GM19023 (cell line): ENCODE results near the gene CCDC198.

Experiments used
- ATAC-seq: cut with Tn5 transposase; IDR thresholded peaks from one replicate; pipeline ENCODE4 v1.9.1; 2021; ENCODE audit warnings: mild to moderate bottlenecking, moderate library complexity; ENCODE audit not compliant: unreplicated experiment

CCDC198 gene, protein sequence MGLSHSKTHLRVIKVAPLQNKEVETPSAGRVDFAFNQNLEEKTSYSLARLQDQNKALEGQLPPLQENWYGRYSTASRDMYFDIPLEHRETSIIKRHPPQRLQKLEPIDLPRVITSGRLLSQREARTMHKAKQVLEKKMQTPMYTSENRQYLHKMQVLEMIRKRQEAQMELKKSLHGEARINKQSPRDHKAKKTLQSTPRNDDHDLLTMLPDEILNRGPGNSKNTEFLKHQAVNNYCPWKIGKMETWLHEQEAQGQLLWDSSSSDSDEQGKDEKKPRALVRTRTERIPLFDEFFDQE

DNA sequence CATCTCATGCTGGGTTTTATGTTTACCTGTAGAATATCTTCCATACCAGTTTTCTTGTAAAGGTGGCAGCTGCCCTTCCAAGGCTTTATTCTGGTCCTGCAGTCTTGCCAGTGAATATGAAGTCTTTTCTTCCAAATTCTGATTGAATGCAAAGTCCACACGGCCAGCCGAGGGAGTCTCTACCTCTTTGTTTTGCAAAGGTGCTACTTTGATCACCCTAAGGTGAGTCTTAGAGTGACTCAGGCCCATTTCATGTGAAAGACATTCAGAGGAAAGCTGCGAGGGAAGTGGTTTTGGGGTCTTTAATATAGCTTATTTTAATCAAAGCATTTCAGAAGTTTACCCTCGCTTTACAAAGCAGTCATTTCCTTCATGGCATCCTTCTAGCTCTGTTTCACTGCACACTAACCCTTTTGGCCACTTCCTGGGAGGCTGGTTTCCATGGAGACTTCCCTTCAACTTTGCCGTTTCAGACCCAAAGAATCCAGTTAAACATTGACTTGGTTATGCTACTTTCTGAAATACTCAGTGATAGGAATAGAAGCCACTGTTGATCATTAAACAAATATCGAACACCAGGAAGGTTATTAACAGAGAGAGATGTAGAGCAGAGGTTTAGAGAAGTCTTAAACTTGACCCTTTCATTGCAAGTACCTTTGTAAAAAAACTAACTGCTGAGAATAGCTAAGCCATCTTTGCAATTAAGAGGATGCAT is at the start of gene CCDC198:
TSS of gene CCDC198 (minus strand) at position 391 of the 715 bp plus-strand sequence. CDS start at position 249, 142 bp downstream.
- peak; percentile 82 for ATAC-seq

DNA sequence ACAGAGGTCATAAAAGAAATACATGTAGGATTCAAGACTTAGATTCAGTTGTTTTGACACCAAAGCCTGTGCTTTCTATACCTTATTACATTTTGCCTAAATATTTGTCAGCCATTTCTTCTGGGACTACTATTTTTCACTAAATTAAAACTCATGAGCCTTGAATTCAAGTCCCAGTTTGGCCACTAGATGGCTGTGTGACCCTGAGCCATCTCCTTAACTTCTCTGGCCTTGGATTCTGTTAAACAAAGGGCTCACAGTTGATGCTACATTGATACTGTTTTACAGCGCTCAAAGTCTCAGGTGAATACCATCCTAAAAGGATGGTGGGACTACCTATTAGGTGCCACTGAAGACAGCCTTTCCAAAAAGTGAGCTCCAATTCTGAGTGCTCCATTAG is 39.6 kb upstream of the CCDC198 start:
- no peak for ATAC-seq

DNA sequence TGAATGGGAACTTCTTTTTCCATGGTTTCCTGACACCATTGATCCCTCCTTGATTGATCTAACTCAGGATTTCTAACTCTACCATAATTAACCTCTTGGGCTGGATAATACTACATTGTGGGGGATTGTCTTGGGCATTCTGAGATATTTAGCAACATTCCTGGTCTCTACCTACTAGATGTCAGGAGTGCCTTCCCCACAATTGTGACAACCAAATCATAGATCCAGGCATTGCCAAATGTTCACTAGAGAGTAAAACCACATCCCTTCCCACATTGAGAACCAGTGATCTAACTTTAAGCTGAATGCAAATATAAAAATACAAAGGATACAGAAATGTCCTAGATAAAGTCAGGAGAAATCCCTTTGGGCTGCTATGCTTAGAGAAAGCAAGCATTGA is 36.9 kb upstream of the CCDC198 start:
- no peak for ATAC-seq

DNA sequence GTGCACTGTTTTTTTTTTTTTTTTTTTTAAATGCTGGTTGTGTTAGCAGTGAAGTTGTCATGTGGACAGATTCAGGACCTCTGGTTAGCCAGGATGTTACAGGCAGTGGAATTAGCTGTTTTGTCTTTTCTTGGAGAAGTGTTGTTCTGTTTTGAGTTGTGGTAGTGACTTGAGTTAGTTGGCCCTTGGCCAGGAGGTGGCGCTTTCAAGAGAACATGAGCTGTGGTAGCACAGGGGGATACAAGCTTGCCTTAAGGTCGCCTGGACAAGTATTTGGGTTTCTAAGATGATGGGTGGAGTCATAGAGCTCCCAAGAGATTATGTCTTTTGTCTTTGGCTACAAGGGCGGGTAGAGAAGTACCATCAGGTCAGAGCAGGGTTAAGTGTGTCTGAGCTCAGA is 33.3 kb upstream of the CCDC198 start:
- ATAC-seq = no peak

DNA sequence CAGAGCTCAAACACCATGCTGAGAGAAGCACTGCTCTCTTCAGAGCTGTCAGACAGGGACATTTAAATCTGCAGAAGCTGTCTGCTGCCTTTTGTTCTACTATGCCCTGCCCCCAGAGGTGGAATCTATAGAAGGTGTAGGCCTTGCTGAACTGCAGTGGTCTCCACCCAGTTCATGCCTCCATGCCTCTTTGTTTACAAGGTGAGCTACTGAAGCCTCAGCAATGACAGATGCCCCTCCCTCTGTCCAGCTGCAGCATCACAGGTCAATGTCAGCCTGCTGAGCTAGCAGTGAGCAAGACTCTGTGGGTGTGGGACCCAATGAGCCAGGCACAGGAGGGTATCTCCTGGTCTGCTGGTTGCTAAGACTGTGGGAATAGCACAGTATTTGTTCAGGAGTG is 25.4 kb upstream of the CCDC198 start:
- ATAC-seq = no peak

DNA sequence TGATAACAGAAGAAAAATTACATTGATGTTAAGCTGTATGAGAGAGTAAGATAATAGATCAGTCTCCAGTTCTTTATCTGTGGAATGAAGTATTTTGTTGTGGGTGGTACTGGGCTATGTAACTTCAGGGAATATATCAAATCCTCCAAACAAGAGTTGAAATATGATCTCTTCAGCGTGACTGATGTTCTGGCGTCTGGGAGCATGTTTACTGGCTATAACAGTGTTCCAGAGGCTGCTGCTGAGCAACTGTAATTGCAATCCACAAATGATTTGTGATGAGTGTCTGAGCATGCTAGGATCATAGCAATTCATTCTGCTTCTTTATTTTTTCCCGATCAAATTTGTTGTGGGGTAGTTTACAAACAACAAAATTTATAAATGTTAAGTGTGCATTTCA is 18.6 kb upstream of the CCDC198 start:
- no peak for ATAC-seq

DNA sequence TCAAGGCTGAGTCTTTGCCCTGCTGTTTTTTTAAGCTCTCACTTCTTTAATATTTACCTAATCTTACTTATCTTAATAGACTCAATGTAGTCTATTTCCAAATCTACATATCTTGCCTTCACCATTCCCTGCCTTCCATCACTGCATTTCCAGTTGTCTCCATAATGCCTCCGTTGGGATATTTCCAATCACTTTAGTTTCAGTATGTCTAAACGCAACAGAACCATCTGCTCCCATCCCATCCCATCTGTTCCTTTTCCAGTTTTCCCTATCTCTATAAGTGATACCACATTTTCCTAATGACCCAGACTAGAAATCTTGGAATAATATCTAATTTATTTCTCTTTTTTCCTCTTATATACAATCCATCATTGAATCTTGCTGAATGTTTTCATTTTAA is 15.1 kb upstream of the CCDC198 start:
- no peak for ATAC-seq

DNA sequence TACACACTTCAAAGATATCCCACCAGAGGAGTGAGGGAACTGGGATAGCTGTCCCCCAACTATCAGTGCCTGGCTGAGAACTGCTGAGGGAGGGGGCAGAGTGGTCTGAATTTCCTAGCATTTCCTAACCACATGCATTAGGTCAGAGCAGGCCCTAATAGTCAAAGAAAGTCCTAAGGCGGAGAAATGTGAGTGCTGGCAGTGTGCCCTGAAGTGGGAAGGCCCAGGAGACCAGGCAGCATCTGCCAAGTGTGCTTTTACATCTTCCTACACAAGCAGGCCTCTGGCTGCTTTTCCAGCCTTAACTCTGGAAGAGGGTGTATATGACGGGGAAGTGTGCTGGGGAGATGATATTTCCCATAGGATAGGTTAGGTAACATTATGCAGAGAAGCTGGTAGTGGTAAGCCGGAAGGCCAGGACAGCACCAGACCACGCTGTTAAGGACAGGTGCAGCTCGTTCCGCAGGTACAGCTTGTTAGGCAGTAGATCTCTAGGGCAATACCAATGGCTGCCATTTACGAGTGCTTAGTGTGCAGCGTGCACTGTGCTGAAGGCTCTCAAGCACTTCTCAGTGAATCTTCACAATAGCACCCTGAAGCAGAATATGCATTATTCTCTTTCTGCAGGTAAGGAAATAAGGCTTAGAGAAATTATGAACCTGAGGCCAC is 9.1 kb upstream of the CCDC198 start:
- no peak for ATAC-seq

DNA sequence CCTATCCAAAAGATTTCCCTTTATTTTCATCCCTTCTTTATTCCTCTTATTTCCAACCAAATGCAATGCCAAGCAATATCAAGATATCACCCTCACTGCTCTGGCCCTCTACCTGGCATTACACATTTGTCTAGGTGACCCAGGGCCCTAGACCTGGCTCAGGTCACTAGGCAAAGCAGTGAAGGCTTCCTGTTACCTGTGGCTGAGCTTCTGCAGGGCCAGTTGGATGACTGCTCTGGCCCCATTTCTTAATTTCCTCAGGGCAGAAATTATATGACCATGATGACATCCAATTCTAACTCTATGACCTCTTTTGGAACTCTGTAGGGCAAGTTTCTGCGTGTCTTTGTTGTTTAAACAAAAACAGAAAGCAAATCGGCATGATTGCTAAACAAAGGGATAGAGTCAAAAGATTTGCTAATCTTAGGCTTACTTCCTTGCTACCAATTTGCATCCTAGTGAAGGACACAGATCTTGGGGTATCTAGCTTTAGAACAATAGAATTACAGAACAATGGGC is 7.4 kb upstream of the CCDC198 start:
- ATAC-seq = no peak

DNA sequence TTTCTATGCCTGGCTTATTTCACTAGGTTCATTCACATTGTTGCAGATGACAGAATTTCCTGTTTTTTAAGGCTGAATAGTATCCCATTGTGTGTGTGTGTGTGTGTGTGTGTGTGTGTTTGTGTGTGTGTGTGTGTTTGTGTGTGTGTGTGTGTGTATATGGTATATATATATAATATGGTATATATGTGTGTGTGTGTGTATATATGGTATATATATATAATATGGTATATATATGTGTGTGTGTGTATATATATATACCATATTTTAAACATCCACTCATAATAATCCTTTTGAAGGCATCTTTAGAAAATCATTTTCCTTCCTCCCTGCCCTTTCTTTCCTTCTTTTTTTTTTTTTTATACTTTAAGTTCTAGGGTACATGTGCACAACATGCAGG is 5.0 kb upstream of the CCDC198 start:
- ATAC-seq = no peak

DNA sequence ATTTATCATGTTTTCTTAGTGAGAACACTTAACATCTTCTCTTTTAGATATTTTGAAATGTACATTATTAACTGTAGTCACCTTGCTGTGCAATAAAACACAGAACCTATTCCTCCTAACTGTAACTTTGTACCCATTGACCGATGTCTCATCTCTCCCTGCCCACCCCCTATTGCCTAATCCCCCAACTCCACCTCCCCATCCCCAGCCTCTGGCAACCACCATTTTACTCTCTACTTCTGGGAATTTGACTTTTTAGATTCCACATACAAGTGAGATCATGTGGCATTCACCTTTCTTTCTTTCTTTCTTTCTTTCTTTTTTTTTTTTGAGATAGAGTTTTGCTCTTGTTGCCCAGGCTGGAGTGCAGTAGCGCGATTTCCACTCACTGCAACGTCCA is 4.4 kb upstream of the CCDC198 start:
- no peak for ATAC-seq

DNA sequence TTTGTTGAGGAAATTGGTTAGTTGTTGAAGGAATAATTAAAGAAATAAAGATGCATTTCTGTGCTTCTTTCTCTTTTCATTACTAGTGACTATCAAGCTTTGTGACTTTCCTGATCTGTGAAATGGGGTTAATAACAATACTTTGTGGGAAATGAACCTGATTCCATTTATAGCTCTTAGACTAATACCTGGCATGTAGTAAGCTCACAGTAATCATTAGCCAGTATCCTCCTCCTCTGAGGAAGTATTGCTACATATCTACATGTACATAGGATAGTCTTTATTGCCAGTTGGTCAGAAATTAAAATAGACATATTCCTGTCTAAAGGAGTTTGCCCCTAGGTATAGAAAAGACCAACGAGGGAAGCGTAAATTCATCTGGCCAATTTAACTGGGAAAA is 1.8 kb upstream of the CCDC198 start:
- ATAC-seq = no peak

DNA sequence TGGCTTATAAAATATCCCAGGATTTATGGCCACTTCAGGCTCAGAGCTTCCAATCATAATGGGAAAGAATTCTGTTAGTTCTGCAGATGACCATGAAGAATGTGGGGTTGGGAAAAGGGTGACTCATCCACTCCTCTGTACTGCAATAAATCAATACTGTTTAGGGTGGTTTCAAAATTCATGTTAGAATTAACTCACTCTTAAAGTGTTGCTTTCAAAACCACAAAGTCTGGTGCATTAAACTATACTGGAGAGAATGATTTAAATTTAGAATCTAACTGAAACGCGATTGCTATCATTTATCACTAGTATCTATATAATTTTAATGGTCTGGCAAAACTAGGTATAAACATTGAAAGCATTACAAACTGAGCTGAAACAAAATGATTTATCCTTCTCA is 798 bp downstream of the CCDC198 start:
- no peak for ATAC-seq

DNA sequence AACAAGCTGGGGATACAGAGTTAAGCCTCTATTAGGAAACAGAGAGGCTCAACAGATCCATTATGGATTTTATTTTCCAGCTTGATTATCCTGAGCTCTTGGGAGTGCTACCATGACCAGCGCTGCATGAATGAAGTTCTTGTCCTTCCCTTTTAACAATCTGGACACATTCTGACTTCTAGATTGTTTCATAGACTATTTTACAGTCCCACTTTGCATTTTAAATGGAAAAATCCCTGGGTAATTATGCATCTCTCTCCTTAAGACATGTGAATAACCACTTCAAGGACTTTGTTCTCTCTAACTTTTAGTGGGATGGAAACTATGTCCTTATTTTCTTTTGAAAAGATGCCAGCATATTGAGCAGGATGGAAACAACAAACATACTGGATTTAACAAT is 2.0 kb downstream of the CCDC198 start:
- no peak for ATAC-seq

DNA sequence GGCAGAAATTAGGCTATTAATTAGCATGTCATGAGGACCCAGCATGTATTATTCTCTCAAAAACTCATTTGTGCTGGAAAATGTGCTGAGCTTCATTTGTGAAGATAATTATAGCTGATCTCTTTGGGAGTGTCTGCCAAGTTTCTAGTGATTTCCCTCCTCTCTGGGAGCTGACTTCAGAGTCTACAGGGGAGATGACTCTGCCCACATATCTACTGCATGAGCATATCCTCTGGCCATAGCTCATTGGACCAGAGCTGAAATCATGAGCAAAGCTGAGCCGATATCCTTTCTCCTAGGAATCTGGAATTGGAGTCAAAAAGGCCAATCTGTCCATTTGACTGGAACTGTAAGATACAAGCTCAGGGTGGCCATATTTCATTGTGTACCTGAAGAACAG is 5.9 kb downstream of the CCDC198 start:
- ATAC-seq = no peak

DNA sequence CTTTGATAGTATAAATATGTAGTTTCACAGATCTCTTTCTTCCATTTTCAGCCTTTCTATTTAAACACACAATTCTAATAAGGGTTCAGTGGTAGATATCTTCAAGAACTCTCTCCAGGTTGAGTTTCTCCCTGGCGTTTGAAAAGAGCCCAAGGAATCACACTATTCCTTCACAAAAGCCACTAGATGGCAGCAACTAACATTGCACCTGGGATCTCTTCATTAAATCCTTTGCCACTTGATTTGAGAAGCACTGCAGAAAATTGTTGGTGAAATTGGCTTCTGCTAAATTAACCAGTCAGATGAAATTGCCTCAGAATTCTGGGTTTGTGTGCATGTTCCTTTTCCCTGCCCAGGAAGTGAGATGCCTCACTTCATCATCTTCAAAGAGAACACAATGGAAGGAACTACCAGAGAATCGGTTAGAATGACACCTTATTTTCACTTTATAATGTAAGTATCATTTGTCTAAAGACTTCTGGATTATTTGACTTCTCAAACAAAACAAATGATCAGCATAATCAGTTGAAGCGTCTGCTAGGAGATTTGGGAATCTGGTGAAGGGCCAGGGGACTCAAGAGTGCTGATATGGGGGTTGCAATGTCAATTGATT is 6.8 kb downstream of the CCDC198 start:
- ATAC-seq = no peak

DNA sequence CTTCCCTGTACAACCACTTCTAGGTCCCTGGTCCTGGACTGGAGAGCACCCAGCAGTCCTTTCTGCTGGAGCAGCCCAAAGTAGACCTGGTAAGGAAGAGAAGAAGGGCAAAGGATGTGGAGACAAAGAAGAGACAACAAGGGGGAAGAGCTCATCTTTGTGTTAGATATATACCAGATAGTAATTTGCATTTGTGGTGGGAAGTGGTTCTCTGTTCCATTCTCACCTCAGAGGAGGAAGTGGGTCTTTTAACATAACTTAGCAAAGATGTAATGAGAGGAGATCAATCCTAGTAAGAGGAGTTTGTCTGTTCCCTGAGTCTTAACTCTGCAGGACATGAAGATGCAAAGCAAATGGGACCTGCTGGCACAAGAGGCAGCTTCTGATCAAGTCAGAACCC is 8.0 kb downstream of the CCDC198 start:
- peak; percentile 90 for ATAC-seq

DNA sequence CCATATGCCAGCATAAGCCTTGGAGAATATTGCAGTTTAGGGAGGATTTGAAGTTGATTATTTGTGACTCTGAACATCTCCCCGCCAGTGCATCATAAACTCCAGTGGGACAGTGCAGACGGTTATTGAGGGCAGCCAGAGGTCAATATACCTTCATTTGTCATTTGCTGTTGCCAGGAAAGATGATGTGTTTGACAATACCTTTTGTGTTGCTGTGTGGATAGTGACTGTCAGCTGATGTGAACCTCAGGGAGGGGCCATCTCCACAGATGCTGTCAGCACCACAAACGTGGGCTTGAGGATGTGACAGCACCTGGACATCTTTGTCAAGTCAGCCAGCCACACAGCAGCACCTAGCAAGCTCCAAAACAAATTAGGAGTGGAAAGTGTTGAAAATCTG is 11.5 kb downstream of the CCDC198 start:
- ATAC-seq = no peak

DNA sequence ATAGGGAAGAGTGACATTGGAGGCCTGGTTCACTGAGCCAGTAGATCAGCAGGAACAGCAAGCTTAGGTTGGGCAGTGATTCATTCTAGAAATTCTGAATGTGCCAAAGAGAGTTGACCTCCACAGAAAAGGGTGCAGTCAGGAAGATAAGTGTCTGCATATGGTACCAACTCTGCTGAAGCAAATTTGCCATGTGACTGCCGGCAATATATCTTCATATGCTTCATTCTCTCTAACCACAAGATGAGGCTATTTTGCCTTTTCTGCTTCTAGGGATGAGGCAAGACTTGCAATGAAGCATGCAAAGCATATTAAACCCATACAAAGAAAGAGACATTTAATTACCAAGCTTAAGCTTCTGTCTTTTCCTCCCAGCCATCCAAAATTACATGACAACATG is 13.6 kb downstream of the CCDC198 start:
- no peak for ATAC-seq

DNA sequence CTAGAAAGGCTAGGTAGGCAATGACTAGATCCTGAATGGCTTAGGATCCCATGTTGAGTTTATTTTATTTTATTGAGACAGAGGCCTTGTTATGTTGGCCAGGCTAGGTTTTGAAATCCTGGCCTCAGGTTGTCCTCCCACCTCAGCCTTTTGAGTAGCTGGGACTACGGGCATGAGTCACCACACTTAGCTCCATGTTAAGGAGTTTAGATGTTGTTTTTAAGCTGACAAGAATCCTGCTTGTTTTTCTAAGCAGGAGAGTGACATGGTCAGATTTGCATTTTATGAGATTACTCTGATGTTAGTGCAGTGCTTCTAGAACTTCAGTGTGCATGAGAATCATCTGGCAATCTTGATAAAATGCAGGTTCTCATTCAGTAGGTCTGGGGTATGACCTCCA is 14.5 kb downstream of the CCDC198 start:
- no peak for ATAC-seq

DNA sequence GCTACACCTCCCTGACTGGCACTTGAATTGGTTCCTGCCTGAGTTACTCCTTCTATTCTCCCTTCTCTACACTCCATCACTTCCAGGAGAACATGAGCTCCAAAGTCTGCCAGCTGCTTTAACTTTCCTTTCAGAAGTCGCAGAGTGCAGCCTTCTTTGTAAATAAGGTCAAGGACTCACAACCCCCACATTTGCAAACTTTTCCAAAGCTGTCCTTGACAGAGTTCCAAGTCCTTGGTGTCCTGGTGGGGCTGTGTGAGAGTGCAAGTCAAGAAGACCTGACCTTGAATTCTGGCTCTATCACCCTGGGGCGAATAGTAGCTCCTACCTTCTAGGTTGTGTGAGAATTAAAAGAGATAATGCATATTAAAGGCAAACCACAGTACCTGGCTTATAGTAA is 15.6 kb downstream of the CCDC198 start:
- no peak for ATAC-seq

DNA sequence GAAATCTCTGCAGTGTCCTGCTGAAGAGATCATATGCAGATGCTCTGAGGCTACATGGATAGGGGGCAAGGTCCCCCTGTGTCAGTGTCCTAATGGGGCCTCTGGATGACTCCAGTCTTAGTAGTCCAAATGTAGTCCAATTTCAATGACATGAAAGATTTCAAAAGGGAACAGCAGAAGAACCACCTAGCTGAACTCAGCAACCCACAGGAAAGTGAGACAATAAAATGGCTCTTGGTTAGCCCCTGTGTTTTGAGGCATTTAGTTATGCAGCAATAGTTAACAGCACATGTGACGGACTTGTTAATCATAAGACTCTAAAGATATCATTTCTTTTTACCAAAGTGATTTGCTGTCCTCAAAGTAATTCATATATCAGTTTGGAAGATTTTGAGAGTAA is 22.7 kb downstream of the CCDC198 start:
- no peak for ATAC-seq
